HG02759 (cell line): Measurements from ENCODE around the gene NDUFB6.
A peak's percentile ranks its signal among the peaks of the same experiment; 100 is the strongest.
"Not testable (repeated sequence)": the region's sequence is repeated elsewhere in the genome, so short reads cannot be mapped to it uniquely, and the experiment has no call there.

Experiments used
- ATAC-seq: cut with Tn5 transposase; IDR thresholded peaks from one replicate; pipeline ENCODE4 v1.9.1; 2021; ENCODE audit warnings: mild to moderate bottlenecking, moderate library complexity; ENCODE audit not compliant: unreplicated experiment

Gene NDUFB6

GRCh38 chr9:32572900-32573523 is at the start of gene NDUFB6:
NDUFB6 (minus strand) TSS chr9:32573159; CDS start chr9:32573060, 99 bp downstream.
- peak; percentile 84 for ATAC-seq

- ATAC-seq: no peak
These were observed 45.3 kb upstream of the NDUFB6 start for GRCh38 chr9:32618261-32618660.

- no peak for ATAC-seq
These were observed 33.9 kb upstream of the NDUFB6 start for GRCh38 chr9:32606811-32607210.

GRCh38 chr9:32603914-32604852 is 31.2 kb upstream of the NDUFB6 start:
- ATAC-seq: peak; percentile 65

GRCh38 chr9:32599021-32599420 is 26.1 kb upstream of the NDUFB6 start:
- ATAC-seq: not testable (repeated sequence)

GRCh38 chr9:32596936-32597335 is 24.0 kb upstream of the NDUFB6 start:
- ATAC-seq: no peak

GRCh38 chr9:32596096-32596865 is 23.3 kb upstream of the NDUFB6 start:
- ATAC-seq: no peak

GRCh38 chr9:32590898-32591297 is 17.9 kb upstream of the NDUFB6 start:
- ATAC-seq: no peak

- ATAC-seq: no peak
These were observed 17.5 kb upstream of the NDUFB6 start for GRCh38 chr9:32590476-32590875.

GRCh38 chr9:32589083-32589723 is 16.2 kb upstream of the NDUFB6 start:
- ATAC-seq: no peak

GRCh38 chr9:32587901-32588300 is 14.9 kb upstream of the NDUFB6 start:
- no peak for ATAC-seq

- ATAC-seq: no peak
These were observed 11.8 kb upstream of the NDUFB6 start for GRCh38 chr9:32584784-32585183.

GRCh38 chr9:32581512-32582143 is 8.7 kb upstream of the NDUFB6 start:
- no peak for ATAC-seq

GRCh38 chr9:32580631-32581300 is 7.8 kb upstream of the NDUFB6 start:
- no peak for ATAC-seq

GRCh38 chr9:32579706-32580331 is 6.9 kb upstream of the NDUFB6 start:
- ATAC-seq: no peak

- ATAC-seq: no peak
These were observed 6.0 kb upstream of the NDUFB6 start for GRCh38 chr9:32578976-32579375.

- no peak for ATAC-seq
These were observed 4.4 kb upstream of the NDUFB6 start for GRCh38 chr9:32577316-32577715.

GRCh38 chr9:32574858-32575257 is 1.9 kb upstream of the NDUFB6 start:
- no peak for ATAC-seq

GRCh38 chr9:32573821-32574220 is 862 bp upstream of the NDUFB6 start:
- no peak for ATAC-seq
